HG03432 (cell line): Measurements from ENCODE around the gene TRAK1.

Source experiments
- ATAC-seq: cut with Tn5 transposase; IDR thresholded peaks from one replicate; pipeline ENCODE4 v1.9.1; 2021; ENCODE audit warnings: mild to moderate bottlenecking, moderate library complexity; ENCODE audit not compliant: unreplicated experiment

The TRAK1 gene, protein sequence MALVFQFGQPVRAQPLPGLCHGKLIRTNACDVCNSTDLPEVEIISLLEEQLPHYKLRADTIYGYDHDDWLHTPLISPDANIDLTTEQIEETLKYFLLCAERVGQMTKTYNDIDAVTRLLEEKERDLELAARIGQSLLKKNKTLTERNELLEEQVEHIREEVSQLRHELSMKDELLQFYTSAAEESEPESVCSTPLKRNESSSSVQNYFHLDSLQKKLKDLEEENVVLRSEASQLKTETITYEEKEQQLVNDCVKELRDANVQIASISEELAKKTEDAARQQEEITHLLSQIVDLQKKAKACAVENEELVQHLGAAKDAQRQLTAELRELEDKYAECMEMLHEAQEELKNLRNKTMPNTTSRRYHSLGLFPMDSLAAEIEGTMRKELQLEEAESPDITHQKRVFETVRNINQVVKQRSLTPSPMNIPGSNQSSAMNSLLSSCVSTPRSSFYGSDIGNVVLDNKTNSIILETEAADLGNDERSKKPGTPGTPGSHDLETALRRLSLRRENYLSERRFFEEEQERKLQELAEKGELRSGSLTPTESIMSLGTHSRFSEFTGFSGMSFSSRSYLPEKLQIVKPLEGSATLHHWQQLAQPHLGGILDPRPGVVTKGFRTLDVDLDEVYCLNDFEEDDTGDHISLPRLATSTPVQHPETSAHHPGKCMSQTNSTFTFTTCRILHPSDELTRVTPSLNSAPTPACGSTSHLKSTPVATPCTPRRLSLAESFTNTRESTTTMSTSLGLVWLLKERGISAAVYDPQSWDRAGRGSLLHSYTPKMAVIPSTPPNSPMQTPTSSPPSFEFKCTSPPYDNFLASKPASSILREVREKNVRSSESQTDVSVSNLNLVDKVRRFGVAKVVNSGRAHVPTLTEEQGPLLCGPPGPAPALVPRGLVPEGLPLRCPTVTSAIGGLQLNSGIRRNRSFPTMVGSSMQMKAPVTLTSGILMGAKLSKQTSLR

DNA sequence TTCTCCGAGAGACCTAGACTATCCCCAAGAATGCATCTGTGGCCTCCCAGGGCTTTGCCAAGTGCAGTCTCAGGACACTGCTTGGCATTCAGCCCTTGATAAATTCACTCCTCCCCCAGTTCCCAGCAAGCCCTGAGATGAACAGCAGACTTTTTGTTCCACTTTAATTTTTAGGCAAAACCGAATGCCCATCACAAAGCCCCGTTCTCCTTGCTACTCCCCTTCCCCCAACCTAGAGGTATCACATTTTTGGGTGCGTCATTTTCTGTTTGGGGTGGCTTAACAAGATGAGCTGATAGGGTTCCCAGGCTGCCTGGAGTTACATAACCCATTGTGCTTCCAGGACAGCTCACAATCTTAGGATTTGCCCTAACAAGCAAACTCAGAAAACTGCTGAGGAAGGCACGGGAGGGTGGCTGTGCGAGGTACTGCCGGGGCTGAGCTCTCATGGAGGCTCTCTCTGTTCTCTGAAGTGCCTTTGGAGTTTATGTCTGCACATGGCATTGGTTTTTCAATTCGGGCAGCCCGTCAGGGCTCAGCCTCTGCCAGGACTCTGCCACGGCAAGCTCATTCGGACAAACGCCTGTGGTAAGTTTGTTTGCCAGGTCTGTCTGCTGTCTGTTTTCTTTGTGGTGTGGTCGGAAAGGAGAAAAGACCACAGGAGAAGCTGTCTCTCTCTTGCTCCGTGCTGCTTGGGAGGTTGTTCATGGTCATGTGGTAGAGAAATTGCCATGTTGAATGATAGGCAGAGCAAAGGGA lies at the start of gene TRAK1:
TSS of gene TRAK1 (plus strand) at position 385 of the 759 bp plus-strand sequence. CDS start at position 498, 113 bp downstream.
- no peak for ATAC-seq

DNA sequence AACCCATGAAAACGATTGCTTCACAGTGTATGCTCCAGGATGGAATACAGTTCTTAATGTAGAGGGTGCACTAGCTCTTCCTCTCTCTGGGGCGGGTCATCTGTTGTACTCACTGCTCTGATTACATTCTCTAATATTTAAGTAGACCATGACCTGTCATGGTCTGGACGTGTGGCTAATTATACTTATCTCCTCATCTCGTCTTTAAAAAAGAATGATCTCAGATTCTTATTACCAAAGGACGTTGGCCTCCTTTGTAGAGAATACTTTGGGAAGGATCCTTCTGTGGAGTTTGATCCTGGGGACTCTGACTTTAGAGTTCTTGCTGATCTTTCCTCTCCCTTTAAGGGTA lies 48.4 kb upstream of the TRAK1 start:
- ATAC-seq = no peak

DNA sequence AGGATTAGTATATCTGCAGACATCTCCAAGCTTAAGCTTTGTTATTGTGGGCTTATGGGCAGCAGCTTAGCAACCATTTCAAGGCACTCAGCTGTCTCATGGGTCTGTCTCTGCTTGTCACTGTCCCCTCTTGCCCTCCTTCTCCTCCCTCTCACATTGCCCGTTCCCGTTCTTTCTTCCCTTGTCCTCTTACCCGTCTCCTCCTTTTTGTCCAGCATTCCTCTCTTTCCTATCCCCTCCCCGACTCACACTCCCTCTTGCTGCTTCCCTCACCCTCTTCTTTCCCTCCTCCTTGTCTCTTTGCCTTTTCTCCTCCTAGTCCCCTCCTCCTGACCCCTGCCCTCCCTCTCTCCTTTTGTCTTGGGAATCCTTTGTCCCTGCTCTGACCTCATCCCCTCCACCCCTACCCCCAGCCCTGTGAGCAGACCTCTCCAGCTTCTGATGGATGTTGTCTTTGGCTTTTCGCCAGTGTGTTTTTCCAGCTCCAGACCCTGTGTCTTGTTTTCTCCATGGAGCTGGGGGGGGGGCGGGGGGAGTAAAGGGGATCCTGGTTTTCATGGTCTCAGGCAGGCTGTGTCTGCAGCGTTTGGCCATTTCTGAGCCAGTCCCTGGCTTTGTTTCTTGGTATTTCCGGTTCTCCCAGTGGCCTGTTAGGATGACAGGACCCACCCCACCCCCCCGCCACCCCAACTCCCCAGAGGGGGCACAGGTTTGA lies 47.9 kb upstream of the TRAK1 start:
- no peak for ATAC-seq

DNA sequence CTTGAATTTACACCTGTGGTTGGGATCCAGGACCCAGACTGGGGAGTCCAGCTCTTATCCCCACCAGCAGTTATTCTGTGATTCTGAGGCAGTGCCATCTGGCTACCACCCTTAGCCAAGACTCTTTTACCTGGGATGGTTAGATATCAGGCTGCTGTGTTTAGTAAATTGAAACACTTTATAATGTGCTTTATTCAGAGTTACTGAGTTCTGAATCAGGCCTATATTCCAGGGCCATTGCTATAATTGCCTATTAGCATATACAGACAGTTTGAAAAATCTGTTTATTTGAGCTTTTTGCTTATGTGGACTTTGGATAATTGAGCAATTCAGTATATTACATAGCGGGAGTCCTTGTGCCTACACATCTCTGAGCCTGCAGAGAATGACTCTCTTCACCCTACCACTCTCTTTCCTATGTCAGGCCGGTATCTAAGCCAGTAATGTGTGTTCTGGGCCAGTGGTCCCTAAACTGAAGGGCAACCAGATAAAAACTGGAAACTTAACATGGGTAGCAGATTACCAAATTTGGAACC lies 45.4 kb upstream of the TRAK1 start:
- ATAC-seq = no peak

DNA sequence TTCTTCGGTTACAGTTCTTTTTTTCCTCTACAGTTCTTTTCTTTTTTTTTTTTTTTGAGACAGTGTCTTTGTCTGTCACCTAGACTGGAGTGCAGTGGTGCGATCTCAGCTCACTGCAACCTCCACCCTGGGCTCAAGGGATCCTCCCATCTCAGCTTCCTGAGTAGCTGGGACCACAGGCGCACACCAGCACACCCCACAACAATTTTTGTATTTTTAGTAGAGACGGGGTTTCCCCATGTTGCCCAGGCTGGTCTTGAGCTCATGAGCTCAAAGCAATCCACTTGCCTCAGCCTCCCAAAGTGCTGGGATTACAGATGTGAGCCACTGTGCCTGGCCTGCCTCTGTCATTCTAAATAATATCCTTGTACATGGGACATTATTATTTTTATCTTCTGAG lies 42.6 kb upstream of the TRAK1 start:
- peak; percentile 49 for ATAC-seq

DNA sequence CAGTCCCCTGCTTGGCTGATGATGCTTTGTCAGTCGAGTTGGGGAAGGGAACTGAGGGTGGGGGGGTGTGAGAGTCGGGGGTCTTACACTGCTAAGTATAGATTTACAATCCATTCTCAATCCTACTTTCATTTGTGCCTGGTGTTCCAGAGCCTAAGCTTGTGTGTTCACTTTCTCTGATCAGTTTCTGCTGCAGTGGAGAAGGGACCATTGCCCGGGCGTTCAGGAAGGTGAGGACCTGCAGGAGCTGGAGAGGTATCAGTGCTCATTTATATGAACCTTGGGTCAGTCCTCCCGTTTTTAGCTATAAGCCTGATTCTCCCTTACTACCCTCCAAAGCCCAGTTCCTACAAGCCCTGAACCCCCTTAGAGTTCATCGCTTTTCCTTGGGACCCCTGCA lies 41.0 kb upstream of the TRAK1 start:
- no peak for ATAC-seq

DNA sequence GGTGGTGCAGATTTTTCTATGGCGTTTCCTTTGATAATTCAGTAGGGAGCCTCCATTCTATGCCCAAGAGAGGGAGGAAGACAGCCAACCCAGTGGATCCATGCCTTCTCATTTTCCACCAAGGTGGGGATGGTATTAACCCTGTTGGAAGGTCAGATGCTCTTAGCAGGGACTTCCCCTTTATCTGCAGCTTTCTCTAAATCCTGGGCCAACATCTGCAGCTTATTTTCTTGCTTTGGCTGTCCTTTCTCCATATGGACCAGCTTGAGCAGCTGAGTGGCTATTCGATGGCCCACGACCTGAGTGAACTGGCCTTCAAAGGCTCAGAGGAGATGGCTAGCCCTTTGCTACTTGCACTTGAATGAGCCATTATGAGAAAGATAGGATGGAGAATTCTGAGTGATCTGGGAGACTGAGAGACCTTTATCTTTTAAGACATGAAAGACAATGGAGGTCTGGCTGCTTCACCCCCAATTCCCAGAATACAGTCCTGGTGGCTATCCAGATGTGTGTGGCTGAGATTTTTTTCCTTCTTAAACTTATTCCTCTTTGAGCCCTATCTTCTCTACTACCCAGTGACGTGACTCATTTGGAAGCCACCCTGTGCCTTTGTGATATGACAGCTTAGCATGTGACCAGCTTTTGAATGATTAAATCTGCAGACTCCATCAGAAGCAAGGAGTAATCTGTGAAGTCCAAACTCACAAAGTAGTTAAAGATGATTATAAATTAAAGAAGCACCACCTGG lies 39.6 kb upstream of the TRAK1 start:
- peak; percentile 25 for ATAC-seq

DNA sequence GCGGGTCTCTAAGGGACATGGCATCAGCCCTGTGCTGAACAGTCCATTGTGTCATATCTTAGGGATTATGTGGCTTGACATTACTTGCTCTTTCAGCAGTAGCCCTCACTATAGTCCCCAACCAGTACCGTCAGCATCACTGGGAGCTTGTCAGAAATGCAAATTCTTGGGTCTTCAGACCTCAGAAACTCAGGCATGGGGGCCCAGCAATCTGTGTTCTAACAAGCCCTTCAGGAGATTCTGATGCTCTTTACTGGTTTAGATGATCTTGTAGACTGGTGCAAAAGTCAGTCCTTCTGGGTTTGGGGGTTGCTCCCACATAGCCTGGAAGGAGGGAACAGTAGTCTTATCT lies 39.0 kb upstream of the TRAK1 start:
- ATAC-seq = peak; percentile 53

DNA sequence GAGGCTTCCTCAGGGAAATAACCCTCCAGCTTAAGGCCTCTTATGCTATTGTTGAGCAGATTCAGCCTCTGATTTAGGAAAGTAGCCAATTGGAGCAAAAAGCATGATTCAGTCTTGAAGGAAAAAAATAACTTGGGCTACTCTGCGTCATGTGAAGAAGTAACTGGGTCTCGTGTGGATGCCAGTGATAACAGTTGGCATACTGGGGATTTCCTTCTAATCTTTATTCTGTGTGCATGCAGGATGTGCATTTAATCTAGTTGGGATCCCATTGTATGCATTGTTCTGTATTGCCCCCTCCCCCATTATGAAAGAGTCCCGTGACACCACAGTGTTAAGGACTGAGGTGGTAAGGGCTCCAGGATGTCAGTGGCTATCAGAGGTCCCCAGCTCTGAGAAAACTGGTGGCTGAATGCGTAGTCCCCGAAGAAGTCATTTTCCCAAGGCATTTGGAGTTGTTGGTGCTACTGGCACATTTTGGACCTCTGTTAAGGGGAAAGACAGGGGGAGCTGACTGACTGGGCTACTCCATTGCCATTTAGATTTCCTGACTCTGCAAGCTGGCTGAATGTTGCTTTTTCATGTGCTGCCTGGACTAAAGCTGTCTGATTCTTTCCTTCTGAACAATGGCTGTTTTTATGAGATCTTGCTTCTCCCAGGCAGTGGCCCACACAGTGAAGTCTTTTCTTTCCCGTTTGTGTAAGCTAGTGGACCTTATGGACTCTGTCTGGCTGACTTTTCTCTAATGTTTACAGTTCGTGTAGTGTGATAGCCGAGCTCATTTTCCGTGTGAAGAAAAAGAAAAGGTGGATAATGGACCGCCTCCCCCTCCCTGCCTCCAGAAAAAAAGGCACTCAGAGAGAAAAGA lies 38.4 kb upstream of the TRAK1 start:
- ATAC-seq = no peak

DNA sequence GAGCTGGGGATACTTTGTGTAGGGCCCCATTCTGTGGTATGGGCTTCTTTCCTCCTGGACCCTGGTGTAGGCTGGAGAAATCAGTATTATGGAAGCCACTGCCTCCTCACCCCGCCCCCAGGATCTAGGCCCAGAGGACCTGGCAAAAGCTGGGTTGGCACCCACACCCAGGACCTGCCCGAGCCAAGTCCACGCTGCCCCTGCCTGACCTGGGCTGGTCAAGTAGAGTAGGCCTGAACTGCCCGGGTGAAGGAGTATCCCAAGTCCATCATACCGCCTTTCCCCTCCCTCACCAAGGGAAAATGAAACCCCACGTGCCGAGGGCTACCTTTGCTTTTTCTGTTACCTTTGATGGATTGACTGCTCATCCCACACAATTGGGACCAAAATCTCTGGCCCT lies 37.7 kb upstream of the TRAK1 start:
- ATAC-seq = no peak

DNA sequence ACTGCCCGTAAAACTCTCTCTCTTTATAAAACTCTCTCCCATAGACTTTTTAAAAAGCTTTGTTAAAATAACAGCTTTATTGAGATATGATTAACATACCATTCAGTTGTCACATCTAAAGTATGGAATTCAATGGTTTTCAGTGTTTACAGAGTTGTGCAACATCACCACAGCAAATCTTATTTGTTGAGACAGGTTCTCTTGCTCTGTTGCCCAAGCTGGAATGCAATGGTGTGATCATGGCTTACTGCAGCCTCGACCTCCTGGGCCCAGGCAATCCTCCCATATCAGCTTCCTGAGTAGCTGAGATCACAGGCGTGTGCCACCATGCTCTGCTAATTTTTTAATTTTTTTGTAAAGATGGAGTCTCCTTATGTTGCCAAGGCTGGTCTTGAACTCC lies 35.9 kb upstream of the TRAK1 start:
- no peak for ATAC-seq

DNA sequence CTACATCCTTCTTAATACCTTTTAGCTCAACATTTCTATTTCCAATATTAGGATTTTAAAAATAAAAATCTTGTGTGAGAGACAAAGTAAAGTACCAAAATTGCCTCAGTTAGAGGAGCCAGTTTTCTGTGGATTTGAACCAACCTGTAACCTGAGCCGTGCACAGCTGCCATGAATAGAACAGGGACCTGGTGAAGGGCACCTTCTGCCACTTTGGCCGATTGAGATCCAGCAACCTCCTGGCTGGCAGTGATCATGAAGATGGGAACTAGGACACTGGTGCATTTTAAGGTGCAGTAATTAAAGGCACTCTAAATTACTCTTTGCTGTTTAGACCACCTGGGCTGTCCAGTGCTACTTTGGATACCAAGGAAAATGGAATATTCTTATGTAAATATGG lies 34.3 kb upstream of the TRAK1 start:
- no peak for ATAC-seq

DNA sequence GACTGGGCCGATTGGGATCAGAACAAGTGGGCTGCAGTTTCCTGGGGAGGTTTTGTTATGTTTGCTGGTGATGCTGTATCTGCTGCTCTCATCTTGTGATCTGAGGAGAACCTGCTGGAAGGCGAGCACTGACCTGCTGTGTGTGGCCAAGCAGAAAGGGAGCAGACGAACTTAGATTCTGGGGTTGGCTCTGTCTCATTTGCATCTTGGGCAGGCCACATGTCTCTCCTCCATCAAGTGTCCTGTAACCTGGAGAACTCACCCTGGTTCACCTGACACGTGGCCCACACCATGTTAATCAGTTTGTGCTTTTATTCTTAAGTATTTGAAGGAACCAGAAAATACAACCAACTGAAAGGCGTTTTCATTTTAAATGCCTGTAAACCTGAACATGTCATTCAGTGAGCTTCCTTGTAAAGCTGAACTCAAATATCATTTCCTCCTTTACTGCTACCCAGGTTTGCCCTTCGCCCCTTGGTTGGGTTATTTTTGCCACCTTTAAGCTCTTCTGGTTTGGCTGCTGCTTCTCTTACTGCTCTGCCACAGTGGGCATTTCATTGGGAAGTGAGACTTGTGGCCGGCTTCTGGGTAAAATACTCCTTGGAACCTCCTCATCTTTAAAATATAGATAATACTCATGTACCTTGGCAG lies 33.5 kb upstream of the TRAK1 start:
- peak; percentile 83 for ATAC-seq

DNA sequence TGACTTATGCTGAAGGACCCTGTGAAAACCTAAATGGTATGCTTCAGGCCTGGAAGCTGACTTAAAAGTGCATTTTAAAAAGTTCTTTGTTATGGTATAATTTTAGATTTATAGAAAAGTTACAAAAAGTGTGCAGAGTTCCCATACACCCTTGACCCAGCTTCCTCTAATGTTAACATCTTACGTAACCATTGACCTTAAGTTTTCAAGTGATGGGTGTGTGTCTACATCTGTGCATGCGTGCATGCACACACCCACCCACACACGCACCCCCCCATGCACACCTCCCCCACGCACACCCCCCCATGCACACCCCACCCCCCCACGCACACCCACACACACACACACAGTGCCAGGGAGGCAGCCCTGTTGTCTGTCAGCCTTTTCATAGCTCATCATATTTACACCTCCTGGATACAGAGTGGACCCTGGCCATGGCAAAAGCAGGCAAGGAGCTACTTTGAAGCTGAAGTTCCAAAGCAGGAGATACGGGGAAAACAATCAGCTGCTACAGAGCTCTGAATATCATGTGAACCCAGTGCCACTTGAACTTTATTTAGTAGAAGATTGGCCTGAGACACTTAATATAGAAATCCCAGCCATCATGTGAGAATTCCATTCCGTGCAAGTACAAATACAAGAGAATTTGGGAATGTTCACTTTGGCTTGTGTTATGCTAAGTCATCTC lies 30.0 kb upstream of the TRAK1 start:
- ATAC-seq = no peak

DNA sequence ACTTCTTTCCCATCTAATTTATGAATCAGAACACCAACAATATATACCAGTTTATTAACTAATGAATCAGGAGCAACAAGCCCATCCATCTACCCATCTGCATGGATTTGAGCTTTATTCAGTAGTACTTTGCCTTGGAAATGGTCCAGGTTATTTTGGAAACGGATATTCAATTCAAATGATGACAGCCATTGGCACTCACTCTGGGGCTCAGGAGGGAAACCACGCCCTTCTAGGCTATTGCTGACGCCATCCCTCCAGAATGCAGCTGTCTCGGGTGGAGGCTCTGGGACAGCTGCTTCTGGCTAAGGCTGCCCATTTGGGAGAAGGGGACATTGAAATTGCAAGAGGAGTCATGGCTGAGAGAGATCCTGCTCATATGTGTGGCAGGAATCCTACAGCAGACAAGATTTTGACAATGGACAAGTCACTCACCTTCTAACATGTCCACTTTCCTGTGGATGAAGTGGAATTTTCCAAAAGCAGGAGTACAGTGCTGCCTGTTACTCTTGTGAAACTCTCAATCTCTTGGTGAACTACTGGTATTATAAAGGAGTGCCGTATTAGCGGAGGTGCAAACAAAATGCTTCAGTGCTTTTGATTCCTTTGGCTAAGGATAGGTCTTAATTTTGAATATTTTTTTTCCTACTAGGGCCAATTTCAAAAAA lies 29.3 kb upstream of the TRAK1 start:
- ATAC-seq = no peak

DNA sequence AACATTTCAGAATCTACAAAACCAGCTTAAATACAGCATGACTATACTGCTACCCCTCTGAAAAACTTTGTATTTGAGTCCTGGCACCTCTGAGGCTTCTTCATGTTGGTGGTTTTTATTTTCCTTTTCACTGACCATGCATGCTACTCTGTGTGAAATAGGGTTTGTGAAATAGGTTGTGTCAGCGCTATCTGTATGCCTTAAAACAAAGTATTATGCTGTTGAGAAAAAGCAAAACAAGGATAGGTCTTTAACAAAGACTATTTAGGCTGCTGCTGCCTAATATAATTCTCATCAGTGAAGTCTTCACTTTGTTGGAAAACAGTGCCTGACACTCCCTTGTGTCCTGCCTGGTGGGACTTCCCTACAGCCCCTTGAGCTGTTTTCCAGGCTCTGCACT lies 28.7 kb upstream of the TRAK1 start:
- no peak for ATAC-seq

DNA sequence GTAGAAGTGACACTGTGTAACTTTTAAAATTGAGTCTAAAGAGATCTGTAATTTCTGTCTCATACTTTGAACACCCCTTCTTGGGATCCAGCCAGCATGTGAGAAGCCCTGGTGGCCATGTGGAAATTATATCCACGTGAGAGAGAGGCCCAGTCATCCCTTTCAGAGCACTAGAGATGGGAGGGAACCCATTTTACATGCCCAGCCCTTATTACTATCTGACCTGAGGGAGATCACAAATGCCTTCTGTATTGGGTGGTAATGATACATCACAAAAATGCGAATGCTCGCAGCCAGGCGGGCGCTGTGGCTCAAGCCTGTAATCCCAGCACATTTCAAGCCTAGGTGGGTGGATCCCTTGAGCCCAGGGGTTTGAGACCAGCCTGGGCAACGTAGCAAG lies 27.3 kb upstream of the TRAK1 start:
- ATAC-seq = no peak
